K562 (cell line): Measurements from ENCODE around the gene ALK. TPM values are rescaled to one million over a fixed set of nuclear protein-coding genes. Genes with fewer than 3 reads are reported as not detected.

ENCODE experiments used
- ATAC-seq: fragments of 200-7000 bp; cut with Tn5 transposase; 3 replicates; pipeline ENCODE4 v1.9.1; 2020; ENCODE audit warnings: moderate library complexity
- BruUV-seq: library from RNA; stranded (reverse); fragments of 400-500 nt; replicated peaks from 2 replicates; lab custom pipeline; 2021; lab: Mats Ljungman, UMichigan
- CTCF ChIA-PET: fragments of 300-600 bp; formaldehyde crosslinking; extraction: SDS; loops from one replicate; lab custom pipeline; 2021; ENCODE audit warnings: low intra/inter-chr PET ratio; lab: Yijun Ruan, JAX
- POLR2A ChIA-PET: fragments of 300-600, 350-650 bp; sonication (Branson Sonifier 250); formaldehyde crosslinking; extraction: SDS; loops from one replicate; lab custom pipeline; 2021; ENCODE audit warnings: antibody characterized with exemption, inconsistent platforms; lab: Yijun Ruan, JAX
- DNase-seq, 4 experiments: peaks; one replicate each; pipeline versions ENCODE4 v3.0.0 to v3.0.0-alpha.2; 2011 to 2018; ENCODE audit warnings: low spot score in 3 of 4, mixed read lengths in 3 of 4; ENCODE audit errors: extremely low read depth in 1 of 4
- FAIRE-seq: peaks from 2 replicates; lab custom pipeline; 2011; peaks lifted over from hg19 to GRCh38; lab: Jason Lieb, UNC
- H2AFZ ChIP-seq: 2 replicates; pipeline ENCODE4 v1.6.0; 2011; ENCODE audit warnings: low read depth, low read length, control low read depth, inconsistent platforms
- H3K27ac ChIP-seq: fragments of 200-600 bp; 3 replicates; pipeline ENCODE4 v1.8.0; 2011; ENCODE audit warnings: low read depth, mild to moderate bottlenecking, control low read depth, inconsistent platforms, low read length, moderate library complexity, mixed read lengths; ENCODE audit errors: extremely low read depth
- H3K27me3 ChIP-seq, 2 experiments: fragments of 300-600 bp in 1 of 2; 2 replicates in 1 of 2; 3 replicates in 1 of 2; pipeline versions ENCODE4 v1.6.0 to v1.8.0; 2011; ENCODE audit warnings: inconsistent platforms in 2 of 2, low read length in 2 of 2, mild to moderate bottlenecking in 1 of 2, mixed read lengths in 1 of 2, moderate library complexity in 1 of 2; ENCODE audit not compliant: control insufficient read depth in 2 of 2, insufficient read depth in 2 of 2
- H3K36me3 ChIP-seq: fragments of 300-600 bp; 3 replicates; pipeline ENCODE4 v1.8.0; 2011; ENCODE audit warnings: mild to moderate bottlenecking, low read length, inconsistent platforms; ENCODE audit not compliant: control insufficient read depth, insufficient read depth
- H3K4me1 ChIP-seq, 2 experiments: fragments of 200-600 bp in 1 of 2; replicated peaks in 1 of 2; 2 replicates in 1 of 2; 3 replicates in 1 of 2; pipeline versions ENCODE4 v1.5.1 to v1.8.0; 2011; ENCODE audit warnings: inconsistent platforms in 2 of 2, low read length in 2 of 2, mild to moderate bottlenecking in 1 of 2, mixed read lengths in 1 of 2, moderate library complexity in 1 of 2; ENCODE audit not compliant: control insufficient read depth in 2 of 2, insufficient read depth in 2 of 2
- H3K4me2 ChIP-seq: 2 replicates; pipeline ENCODE4 v1.6.1; 2011; ENCODE audit warnings: low read length, control low read depth, inconsistent platforms, mixed read lengths; ENCODE audit not compliant: insufficient read depth
- H3K4me3 ChIP-seq: fragments of 200-600 bp; sonication (generic), shearing (Covaris generic); 2 replicates; pipeline ENCODE4 v1.5.1; 2016; ENCODE audit warnings: control low read depth, inconsistent platforms
- H3K79me2 ChIP-seq: fragments of 200-600 bp; 3 replicates; pipeline ENCODE4 v1.8.0; 2011; ENCODE audit warnings: low read length, inconsistent platforms; ENCODE audit not compliant: control insufficient read depth, insufficient read depth
- H3K9ac ChIP-seq, 2 experiments: 2 replicates each; pipeline versions ENCODE4 v1.6.0 to v1.6.1; 2011; ENCODE audit warnings: low read depth in 2 of 2, low read length in 2 of 2, control low read depth in 1 of 2, inconsistent platforms in 1 of 2, mild to moderate bottlenecking in 1 of 2, mixed read lengths in 1 of 2; ENCODE audit not compliant: insufficient read depth in 1 of 2
- H3K9me1 ChIP-seq: one replicate; pipeline ENCODE4 v1.6.0; 2011; ENCODE audit warnings: inconsistent platforms, mild to moderate bottlenecking, low read length, moderate library complexity; ENCODE audit not compliant: control insufficient read depth, insufficient read depth
- H3K9me3 ChIP-seq: replicated peaks from 2 replicates; pipeline ENCODE4 v1.5.1; 2011; ENCODE audit warnings: low read depth, low read length, inconsistent platforms; ENCODE audit not compliant: control insufficient read depth, insufficient read depth
- H4K20me1 ChIP-seq: replicated peaks from 2 replicates; pipeline ENCODE4 v1.6.1; 2011; ENCODE audit warnings: low read length, inconsistent platforms, mixed read lengths; ENCODE audit not compliant: control insufficient read depth, insufficient read depth
- HIVEP1 ChIP-seq: fragments of 250-450 bp; sonication (Bioruptor Pico); IDR thresholded peaks from 2 replicates; pipeline ENCODE4 v1.4.0; 2020; ENCODE audit warnings: mild to moderate bottlenecking
- PHF8 ChIP-seq: fragments of 200-600 bp; sonication (generic); IDR thresholded peaks from 2 replicates; pipeline ENCODE4 v1.6.1; 2012; ENCODE audit warnings: mixed run types, mild to moderate bottlenecking, inconsistent platforms, low read length, moderate library complexity, borderline replicate concordance
- PRMT5 ChIP-seq: sonication (generic); formaldehyde crosslinking; IDR thresholded peaks from 2 replicates; pipeline ENCODE4 v1.5.0; 2020; ENCODE audit warnings: missing genetic modification reagents
- RNF2 ChIP-seq: sonication (generic); IDR thresholded peaks from 2 replicates; pipeline ENCODE4 v1.6.1; 2016
- ZNF143 ChIP-seq: sonication (generic); formaldehyde crosslinking; IDR thresholded peaks from 2 replicates; pipeline ENCODE4 v1.9.0; 2022; ENCODE audit warnings: mild to moderate bottlenecking, missing genetic modification reagents
- ZNF780A ChIP-seq: fragments of 250-450 bp; sonication (Bioruptor Pico); IDR thresholded peaks from 2 replicates; pipeline ENCODE4 v1.5.0; 2021; ENCODE audit warnings: mild to moderate bottlenecking
- WGBS: fragments of 100-300 bp; shearing (Covaris generic); methylation state at CpG from one replicate; pipeline ENCODE4 v1.1.6; 2016; ENCODE audit warnings: low coverage, mixed read lengths; ENCODE audit not compliant: insufficient coverage; ENCODE audit errors: missing lambda C conversion rate; 5-methylcytosine and 5-hydroxymethylcytosine counted together
- in situ Hi-C: fragments of 300-500 bp; cut with MboI; formaldehyde crosslinking; loops from 4 replicates; pipeline ENCODE4 v1.15.0; 2018; ENCODE audit warnings: inconsistent platforms, mixed read lengths
- intact Hi-C: fragments of 100-400 bp; cut with micrococcal nuclease; formaldehyde crosslinking; loops from 2 replicates; pipeline ENCODE4 v1.14.2; 2022
- polyA plus RNA-seq, 8 experiments: library from polyadenylated mRNA; depleted of rRNA in 4 of 8; stranded (reverse) in 5 of 8; unstranded in 3 of 8; fragments of >200 nt; fragmentation: Nextera tagmentation in 2 of 8; fragmentation: Illumina TruSeq in 1 of 8; extraction: Ambion mirVana in 2 of 8; extraction: Trizol in 1 of 8; gene quantifications; 2 replicates each; pipeline versions ENCODE4 v1.2.1 to v1.2.3, GENCODE V29; 2011 to 2014; ENCODE audit warnings: inconsistent platforms in 1 of 8, missing spikeins in 1 of 8
- total RNA-seq, 7 experiments: library from RNA; depleted of rRNA in 6 of 7; stranded (reverse); fragments of >200 nt in 6 of 7; fragmentation: Illumina TruSeq in 2 of 7; extraction: Trizol in 2 of 7; gene quantifications; 2 replicates each; pipeline versions ENCODE4 v1.2.1 to v1.2.3, GENCODE V29; 2011 to 2021; ENCODE audit warnings: low replicate concordance in 1 of 7
- TF ChIP-seq, protein P1 (sequence below), 2 experiments: fragments of 450-650 bp in 1 of 2; sonication (generic) in 1 of 2; formaldehyde crosslinking in 1 of 2; IDR thresholded peaks in 1 of 2; conservative IDR thresholded peaks in 1 of 2; 2 replicates each; pipeline versions ENCODE4 v1.6.1 to v1.8.1; 2016 to 2023; ENCODE audit warnings: mild to moderate bottlenecking in 2 of 2, moderate library complexity in 2 of 2, inconsistent platforms in 1 of 2, missing genetic modification reagents in 1 of 2

Gene ALK
- total and polyA plus RNA-seq, 9 of the 15 experiments (the other 6 are each of a cell fraction or from before 2014, with no cell fraction given): not detected

- no peak for TF ChIP-seq ZNF780A (CRISPR knock-in tag)
- TF ChIP-seq ZNF143 (CRISPR knock-in tag): no peak
- TF ChIP-seq PHF8: no peak
- TF ChIP-seq PRMT5: no peak
- no peak for TF ChIP-seq RNF2
Observed at GRCh38 chr2:29596584-29596983, 324.8 kb downstream of the ALK start (continued).

GRCh38 chr2:29591600-29591999 lies 329.8 kb downstream of the ALK start:
- DNase-seq: no peak
- 0 out of 2 replicates have a peak, but pooled peaks cover 5% of the 10 kb centered on the region for H4K20me1 ChIP-seq
- BruUV-seq: no TSS peak
- POLR2A ChIA-PET: interaction anchor here (0.6 to 1.5 kb wide), 2 partner anchors 13 to 33 kb away, joined by 3 to 4 read pairs; no protein-coding TSS in a partner anchor
- H3K9ac ChIP-seq: no peak overlapping the region
- intact Hi-C loops: no loop called here
- H3K27ac ChIP-seq: no peak overlapping the region
- H3K79me2 ChIP-seq: no peaks in the 10 kb centered on the region
- H2AFZ ChIP-seq: no peak overlapping the region
- CTCF ChIA-PET: no interaction called here
- in situ Hi-C loops: no loop called here
- no peaks in the 10 kb centered on the region for H3K36me3 ChIP-seq
- WGBS: 3% methylated on average over 10 of the region's 10 CpGs
- TF ChIP-seq, protein P1, sequence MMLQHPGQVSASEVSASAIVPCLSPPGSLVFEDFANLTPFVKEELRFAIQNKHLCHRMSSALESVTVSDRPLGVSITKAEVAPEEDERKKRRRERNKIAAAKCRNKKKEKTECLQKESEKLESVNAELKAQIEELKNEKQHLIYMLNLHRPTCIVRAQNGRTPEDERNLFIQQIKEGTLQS (IDR thresholded peaks at IDR 0.05): peak; percentile 48
- TF ChIP-seq, protein P1 (CRISPR knock-in tag; conservative IDR thresholded peaks at IDR 0.05): no peak
- TF ChIP-seq HIVEP1: no peak
- no peak for FAIRE-seq
- no peaks in the 10 kb centered on the region for H3K9me1 ChIP-seq
- no peak overlapping the region for H3K4me2 ChIP-seq
- no peak overlapping the region for H3K4me3 ChIP-seq
- H3K9me3 ChIP-seq: no peaks in the 10 kb centered on the region
- peaks cover 0 to 15% of the 10 kb centered on the region in 2 experiments; a peak in 2 of 5 replicates for H3K27me3 ChIP-seq
- ATAC-seq: no peak
- H3K4me1 ChIP-seq: no peaks in the 10 kb centered on the region
